ENCODE results near the gene RASA4B. TPM values are rescaled to one million over a fixed set of nuclear protein-coding genes. Genes with fewer than 3 reads are reported as not detected.
"Not testable (repeated sequence)": the region's sequence is repeated elsewhere in the genome, so short reads cannot be mapped to it uniquely, and the experiment has no call there.

RASA4B gene
- 7.6 and 7.7 TPM in 2 replicates for total RNA-seq

DNA sequence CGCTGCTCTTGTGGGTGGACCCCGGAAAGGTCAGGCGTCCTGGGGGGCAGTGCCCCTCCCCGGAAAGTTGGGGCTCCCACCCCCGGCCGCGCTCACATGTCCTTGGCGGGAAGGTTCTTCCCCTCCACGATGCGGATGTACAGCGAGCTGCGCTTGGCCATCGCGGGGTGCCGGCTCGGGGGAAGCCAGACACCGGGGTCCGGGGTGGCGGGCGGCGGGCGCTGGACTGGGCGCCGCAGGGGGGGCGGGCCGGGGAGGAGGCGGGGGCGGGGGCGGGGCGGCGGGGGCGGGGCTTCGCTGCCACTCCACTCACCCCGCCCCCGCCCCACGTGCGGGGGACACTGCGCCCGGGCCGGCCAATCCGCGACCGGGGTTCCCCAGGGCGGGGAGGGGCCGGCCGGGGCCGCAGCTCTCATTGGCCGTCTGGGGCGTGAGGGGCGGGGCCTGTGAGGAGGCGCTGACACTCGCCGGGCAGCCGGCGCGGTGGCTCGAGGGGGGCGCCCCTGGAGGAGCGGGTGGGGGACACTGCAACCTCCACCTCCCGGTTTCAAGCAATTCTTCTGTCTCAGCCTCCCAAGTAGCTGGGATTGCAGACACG is at the start of gene RASA4B:
TSS of gene RASA4B (minus strand) at position 228 of the 598 bp plus-strand sequence. CDS start at position 161, 67 bp downstream.
- not testable (repeated sequence) for H3K36me3 ChIP-seq (ENCODE audit: control insufficient read depth, insufficient read depth, low read length); H3K4me3 ChIP-seq (ENCODE audit: low read depth, low read length); H3K27me3 ChIP-seq (ENCODE audit: control insufficient read depth, insufficient read depth, low read length); DNase-seq (ENCODE audit: low read depth)

DNA sequence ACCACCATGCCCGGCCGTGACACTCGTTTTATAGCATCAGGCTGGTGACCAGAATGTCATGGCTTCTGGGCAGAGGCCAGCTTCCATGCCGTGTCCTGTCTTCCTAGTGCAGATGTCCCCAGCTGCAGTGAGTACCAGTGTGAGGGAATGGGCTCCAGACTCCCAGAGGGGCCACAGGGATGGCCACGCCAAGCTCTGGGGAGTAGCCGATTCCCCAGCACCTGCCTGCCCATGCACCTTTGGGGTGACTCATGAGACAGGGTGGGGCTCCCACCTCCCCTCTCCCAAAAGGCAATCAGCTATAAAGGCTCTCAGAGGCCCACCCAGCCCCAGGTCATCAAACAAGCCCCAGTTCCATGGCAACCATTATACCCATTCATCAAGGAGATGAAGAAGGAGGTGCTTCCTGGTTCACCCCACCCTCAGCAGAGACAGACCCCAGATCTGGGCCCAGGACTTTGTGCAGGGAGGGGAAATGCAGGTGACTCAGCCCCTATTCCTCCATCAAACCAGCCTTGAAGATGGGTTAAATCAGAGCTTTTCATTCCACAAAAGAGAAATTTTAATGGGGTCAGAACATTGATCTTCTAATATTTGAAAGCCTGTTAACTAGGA is 33.3 kb upstream of the RASA4B start, which contains the start of gene SPDYE2:
TSS of gene SPDYE2 (plus strand) at position 419 of the 615 bp plus-strand sequence. CDS start 2,030 bp downstream, outside the sequence.
- H3K27me3 ChIP-seq (ENCODE audit: control insufficient read depth, insufficient read depth, low read length); H3K4me3 ChIP-seq (ENCODE audit: low read depth, low read length); H3K36me3 ChIP-seq (ENCODE audit: control insufficient read depth, insufficient read depth, low read length); DNase-seq (ENCODE audit: low read depth): not testable (repeated sequence)

DNA sequence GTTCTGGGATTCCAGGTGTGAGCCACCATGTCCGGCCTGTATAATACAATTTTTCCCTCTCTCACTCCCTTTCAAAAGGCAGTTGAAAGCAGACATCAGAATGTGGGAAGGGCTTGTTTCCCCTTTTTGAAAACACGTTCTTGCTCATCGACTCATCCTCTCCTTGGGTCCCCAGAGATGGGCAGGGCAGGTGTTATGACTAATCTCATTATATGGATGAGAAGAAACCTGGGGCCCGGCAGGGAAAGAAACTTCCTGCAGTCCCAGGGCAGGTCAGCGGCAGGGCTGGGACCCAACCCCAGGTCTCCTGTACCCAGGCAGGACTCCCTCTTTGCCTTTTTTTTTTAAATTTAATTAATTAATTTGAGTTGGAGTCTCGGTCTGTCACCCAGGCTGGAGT is 28.8 kb upstream of the RASA4B start:
- not testable (repeated sequence) for H3K4me3 ChIP-seq (ENCODE audit: low read depth, low read length); DNase-seq (ENCODE audit: low read depth); H3K27me3 ChIP-seq (ENCODE audit: control insufficient read depth, insufficient read depth, low read length); H3K36me3 ChIP-seq (ENCODE audit: control insufficient read depth, insufficient read depth, low read length)

DNA sequence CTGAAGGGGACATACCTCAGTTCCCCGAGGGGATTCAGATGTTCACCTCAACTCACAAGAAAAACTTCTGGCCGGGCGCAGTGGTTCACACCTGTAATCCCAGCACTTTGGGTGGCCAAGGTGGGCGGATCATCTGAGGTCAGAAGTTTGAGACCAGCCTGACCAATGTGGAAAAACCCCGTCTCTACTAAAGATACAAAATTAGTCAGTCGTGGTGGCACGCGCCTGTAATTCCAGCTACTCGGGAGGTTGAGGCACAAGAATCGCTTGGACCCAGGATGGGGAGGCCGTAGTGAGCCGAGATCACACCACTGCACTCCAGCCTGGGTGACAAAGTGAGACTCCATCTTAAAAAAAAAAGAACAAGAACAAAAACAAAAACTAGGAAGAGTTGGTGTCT is 27.7 kb upstream of the RASA4B start:
- not testable (repeated sequence) for H3K27me3 ChIP-seq (ENCODE audit: control insufficient read depth, insufficient read depth, low read length); H3K4me3 ChIP-seq (ENCODE audit: low read depth, low read length); H3K36me3 ChIP-seq (ENCODE audit: control insufficient read depth, insufficient read depth, low read length); DNase-seq (ENCODE audit: low read depth)

DNA sequence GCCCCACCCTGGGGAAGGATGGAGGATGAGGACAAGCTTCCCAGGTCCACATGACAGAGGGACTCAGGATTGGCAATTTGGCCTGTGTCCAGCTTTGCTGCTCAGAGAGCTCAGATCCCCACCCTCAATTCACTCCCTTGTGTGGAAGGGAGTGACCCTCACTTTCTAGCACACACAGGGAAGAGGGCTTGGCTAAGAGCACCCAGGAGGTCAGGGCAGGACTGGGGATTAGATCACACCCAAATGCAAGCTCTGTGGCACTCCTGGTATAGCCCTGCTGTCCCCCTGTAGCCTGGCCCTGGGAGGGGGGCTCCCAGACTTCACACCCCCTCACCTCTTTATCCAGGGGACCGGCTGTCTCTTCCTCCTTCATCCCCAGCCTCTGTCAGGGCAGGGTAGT is 26.8 kb upstream of the RASA4B start:
- H3K27me3 ChIP-seq (ENCODE audit: control insufficient read depth, insufficient read depth, low read length); DNase-seq (ENCODE audit: low read depth); H3K4me3 ChIP-seq (ENCODE audit: low read depth, low read length); H3K36me3 ChIP-seq (ENCODE audit: control insufficient read depth, insufficient read depth, low read length): not testable (repeated sequence)

DNA sequence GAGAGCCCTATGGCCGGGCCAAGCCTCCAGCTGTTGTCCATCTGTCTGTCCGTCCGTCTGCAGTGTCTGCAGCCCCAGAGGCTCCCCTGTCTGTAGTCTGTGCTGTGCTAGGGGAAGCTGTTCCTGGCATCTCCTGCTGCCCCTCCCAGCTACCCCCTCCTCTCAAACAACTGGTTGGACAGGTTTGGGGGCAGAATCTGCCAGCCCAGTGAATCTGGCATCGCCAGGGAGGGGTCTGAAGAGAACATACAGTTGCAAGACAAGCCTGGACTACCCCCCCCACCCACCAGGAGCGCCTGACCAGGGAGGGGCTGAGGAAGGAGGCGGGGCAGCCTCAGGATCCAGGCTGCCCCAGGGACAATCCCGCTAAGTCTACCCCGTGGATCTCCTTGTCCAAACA is 26.0 kb upstream of the RASA4B start, which contains the start of gene UPK3BL2:
TSS of gene UPK3BL2 (minus strand) at position 101 of the 400 bp plus-strand sequence. CDS start at position 41, 60 bp downstream.
- H3K36me3 ChIP-seq (ENCODE audit: control insufficient read depth, insufficient read depth, low read length); H3K4me3 ChIP-seq (ENCODE audit: low read depth, low read length); DNase-seq (ENCODE audit: low read depth); H3K27me3 ChIP-seq (ENCODE audit: control insufficient read depth, insufficient read depth, low read length): not testable (repeated sequence)

DNA sequence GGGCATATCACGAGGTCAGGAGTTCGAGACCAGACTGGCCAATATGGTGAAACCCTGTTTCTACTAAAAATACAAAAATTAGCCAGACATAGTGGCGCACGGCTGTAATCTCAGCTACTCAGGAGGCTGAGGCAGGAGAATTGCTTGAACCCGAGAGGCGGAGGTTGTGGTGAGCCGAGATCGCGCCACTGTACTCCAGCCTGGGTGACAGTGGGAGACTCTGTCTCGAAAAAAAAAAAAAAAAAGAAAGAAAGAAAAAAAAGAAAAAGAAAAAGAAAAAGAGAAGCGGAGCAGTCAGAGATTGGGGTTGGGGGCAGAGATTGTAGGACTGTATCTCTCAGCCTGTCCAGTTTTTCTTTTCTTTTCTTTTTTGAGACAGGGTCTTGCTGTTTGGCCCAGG is 25.2 kb upstream of the RASA4B start:
- H3K4me3 ChIP-seq (ENCODE audit: low read depth, low read length); DNase-seq (ENCODE audit: low read depth); H3K27me3 ChIP-seq (ENCODE audit: control insufficient read depth, insufficient read depth, low read length); H3K36me3 ChIP-seq (ENCODE audit: control insufficient read depth, insufficient read depth, low read length): not testable (repeated sequence)

DNA sequence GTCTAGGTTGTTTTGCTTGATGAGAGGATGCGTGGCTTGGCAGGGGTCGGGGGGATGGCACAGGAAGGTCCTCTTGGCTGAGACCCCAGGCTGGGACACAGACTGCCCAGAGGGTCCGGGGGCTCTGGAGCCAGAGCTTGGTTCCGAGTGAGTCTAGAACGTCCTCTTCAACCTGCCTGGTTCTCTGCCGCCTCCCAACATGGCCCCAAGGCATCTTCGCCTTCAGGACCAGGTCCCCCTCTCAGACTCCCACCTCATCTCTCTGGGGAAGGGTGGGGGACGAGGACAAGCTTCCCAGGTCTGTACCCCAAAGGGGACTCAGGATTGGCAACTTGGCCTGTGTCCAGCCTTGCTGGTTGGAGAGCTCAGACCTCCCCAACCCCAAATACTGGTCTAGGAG is 24.5 kb upstream of the RASA4B start:
- not testable (repeated sequence) for H3K4me3 ChIP-seq (ENCODE audit: low read depth, low read length); DNase-seq (ENCODE audit: low read depth); H3K36me3 ChIP-seq (ENCODE audit: control insufficient read depth, insufficient read depth, low read length); H3K27me3 ChIP-seq (ENCODE audit: control insufficient read depth, insufficient read depth, low read length)

DNA sequence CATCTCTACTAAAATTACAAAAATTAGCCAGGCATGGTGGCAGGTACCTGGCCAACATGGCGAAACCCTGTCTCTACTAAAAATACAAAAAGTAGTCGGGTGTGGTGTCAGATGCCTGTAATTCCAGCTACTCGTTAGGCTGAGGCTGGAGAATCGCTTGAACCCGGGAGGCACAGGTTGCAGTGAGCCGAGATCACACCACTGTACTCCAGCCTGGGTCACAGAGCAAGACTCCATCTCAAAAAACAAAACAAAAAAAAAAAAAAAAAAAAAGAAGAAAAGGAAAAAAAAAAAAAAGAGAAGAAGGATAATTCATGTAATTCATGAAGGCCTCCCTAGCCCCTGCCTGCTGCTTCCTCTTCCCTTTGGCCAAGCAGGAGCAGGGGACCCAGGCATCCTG is 23.0 kb upstream of the RASA4B start:
- H3K4me3 ChIP-seq (ENCODE audit: low read depth, low read length); H3K36me3 ChIP-seq (ENCODE audit: control insufficient read depth, insufficient read depth, low read length); DNase-seq (ENCODE audit: low read depth); H3K27me3 ChIP-seq (ENCODE audit: control insufficient read depth, insufficient read depth, low read length): not testable (repeated sequence)

DNA sequence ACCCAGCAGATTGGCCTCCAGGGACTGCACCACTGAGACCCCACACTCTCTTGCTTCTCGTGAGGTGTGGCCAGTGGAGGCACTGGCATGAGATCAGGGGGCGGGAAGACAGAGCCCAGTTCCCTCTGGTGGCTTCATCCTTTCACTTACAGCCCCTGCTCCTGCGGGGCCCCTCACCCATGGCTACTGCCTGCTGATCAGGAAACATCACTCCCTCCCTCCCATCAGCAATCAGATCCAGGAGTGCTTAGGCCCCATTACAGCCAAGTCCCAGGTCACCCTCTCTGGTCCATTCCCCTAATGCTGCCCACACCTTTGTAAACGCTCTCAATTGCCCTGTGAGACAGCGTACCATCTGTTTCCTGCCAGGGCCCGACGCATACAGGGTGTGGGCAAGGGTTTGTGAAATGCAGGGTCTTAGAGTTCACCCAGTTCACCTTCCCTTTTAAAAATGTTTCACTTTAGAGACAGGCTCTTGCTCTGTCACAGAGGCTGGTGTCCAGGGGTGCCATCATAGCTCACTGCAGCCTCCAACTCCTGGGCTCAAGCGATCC is 17.6 kb upstream of the RASA4B start:
- not testable (repeated sequence) for H3K27me3 ChIP-seq (ENCODE audit: control insufficient read depth, insufficient read depth, low read length); DNase-seq (ENCODE audit: low read depth); H3K4me3 ChIP-seq (ENCODE audit: low read depth, low read length); H3K36me3 ChIP-seq (ENCODE audit: control insufficient read depth, insufficient read depth, low read length)

DNA sequence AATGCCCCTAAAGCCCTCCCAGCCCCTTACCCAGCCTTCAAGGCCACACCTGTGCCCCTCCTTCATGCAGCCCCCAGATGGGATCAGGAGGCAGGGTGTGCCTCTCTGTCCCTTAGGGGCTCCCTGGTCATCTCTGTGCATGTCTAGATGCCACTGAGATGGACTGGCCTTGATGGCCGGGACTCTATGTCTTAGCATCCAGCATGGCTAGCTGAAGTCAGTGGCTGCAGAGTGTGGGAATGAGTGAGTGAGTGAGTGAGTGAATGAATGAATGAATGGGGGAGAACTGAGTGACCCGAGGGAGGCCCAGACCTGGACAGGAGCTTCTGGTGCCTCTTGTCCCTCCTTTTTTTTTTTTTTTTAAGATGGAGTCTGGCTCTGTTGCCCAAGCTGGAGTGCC is 14.6 kb upstream of the RASA4B start:
- H3K27me3 ChIP-seq (ENCODE audit: control insufficient read depth, insufficient read depth, low read length); DNase-seq (ENCODE audit: low read depth); H3K36me3 ChIP-seq (ENCODE audit: control insufficient read depth, insufficient read depth, low read length); H3K4me3 ChIP-seq (ENCODE audit: low read depth, low read length): not testable (repeated sequence)

DNA sequence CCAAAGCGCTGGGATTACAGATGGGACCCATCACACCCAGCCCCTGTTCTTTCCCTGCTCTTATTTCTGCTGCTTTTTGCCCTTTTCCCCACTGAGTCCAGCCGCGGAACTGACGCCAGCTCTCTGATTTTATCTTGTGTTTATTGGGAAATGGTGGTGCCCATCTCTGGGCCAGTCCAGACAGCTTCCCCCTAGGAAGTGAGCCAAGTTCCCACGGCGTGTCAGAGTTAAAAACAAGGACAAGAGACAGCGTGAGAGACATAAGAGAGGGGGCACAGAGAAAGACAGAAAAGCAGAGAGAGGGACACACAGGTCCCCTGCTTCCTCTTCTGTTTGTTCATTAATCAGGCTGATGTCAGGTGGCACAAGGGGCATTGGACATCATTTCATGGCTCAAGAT is 14.0 kb upstream of the RASA4B start:
- H3K36me3 ChIP-seq (ENCODE audit: control insufficient read depth, insufficient read depth, low read length); H3K4me3 ChIP-seq (ENCODE audit: low read depth, low read length); H3K27me3 ChIP-seq (ENCODE audit: control insufficient read depth, insufficient read depth, low read length); DNase-seq (ENCODE audit: low read depth): not testable (repeated sequence)

DNA sequence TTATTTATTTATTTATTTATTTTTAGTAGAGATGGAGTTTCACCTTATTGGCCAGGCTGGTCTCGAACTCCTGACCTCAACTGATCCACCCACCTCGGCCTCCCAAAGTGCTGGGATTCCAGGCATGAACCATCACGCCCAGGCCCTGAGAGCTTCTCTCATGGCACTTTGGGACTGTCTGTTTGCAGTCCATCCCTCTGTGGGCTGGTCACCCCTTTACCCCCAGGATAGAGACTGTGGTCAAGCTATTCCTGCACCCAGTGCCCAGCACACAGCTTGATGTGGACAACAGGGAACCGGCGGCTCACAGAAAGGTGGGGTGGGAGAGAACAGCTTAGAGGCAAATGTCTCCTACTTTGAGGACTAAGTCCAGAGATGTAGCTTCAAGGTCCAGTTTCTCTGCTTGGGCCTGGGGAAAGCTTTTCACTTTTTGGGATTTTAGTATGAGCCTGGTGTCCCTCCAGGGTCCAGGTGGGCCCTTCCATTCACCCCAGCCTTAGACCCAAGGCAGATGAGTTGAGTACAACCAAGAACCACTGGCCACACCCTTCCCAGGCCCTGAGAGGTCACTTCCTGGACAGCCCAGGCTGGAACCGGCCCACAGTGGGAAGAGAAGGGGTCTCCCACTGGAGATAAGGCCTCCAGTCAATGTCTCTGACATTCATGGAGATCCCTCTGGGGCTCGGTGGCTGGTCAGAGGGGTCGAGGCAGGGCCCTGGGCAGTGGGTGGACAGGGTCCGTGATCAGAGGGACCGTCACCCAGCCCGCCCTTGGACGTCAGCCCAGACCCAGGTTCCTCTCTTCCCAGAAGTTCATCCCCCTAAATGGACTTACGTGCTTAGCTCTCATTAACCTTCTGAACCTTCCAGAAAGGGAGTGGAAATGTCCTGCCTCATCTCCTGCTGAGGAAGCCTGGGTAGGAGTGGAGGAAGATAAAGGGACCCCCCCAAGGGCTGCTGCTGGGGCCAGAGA is 10.5 kb upstream of the RASA4B start:
- not testable (repeated sequence) for H3K27me3 ChIP-seq (ENCODE audit: control insufficient read depth, insufficient read depth, low read length); H3K4me3 ChIP-seq (ENCODE audit: low read depth, low read length); DNase-seq (ENCODE audit: low read depth); H3K36me3 ChIP-seq (ENCODE audit: control insufficient read depth, insufficient read depth, low read length)

DNA sequence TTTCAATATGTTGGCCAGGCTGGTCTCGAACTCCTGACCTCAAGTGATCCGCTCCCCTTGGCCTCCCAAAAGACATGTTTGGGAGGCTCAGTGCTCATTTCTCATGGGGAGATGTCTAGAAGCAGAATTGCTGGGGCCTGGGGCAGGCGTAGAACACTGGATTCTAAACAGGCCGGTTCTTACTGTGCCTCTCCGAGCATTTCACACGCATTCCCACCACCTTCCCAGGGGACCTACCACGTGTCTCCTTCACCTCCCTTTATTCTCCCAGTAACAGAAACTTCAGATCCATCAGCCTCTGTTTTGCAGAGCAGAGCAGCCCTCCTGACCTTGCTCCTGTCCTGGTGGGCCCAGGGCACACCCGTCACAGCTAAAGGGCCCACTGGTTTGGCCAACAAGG is 9.6 kb upstream of the RASA4B start:
- DNase-seq (ENCODE audit: low read depth); H3K27me3 ChIP-seq (ENCODE audit: control insufficient read depth, insufficient read depth, low read length): not testable (repeated sequence)

More for the DNA sequence above, 9.6 kb upstream of the RASA4B start:
- not testable (repeated sequence) for H3K36me3 ChIP-seq (ENCODE audit: control insufficient read depth, insufficient read depth, low read length); H3K4me3 ChIP-seq (ENCODE audit: low read depth, low read length)

Data from kidney epithelial cell (primary cell).